Activated CD4-positive, alpha-beta T cell treated with anti-CD3 and anti-CD28 coated beads, Interleukin-2, amount 50 U/mL, for 4 hours (primary cell): Measurements from ENCODE around the gene DDX4.

Experiments used
- DNase-seq, 2 experiments: peaks; one replicate each; pipeline ENCODE4 v3.0.0-alpha.2; 2020

Gene DDX4

DNA sequence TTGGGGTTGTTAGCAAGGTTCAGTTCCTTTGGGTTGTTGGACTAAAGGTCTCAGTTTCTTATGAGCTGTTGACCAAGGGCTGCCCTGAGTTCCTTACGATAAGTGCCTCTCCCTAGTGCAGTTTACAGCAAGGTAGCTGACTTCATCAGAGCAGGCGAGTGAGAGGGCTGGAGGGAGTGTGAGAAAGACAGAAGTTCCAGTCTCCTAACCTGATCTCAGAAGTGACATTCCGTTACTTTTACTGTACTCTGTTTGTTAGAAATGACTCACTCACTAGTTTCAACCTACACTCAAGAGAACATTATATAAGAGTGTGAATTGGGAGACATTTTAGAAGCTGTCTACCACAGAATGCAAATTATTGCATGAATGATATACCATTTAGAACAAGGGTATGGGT lies 92.1 kb downstream of the DDX4 start:
- DNase-seq, result no peak

DNA sequence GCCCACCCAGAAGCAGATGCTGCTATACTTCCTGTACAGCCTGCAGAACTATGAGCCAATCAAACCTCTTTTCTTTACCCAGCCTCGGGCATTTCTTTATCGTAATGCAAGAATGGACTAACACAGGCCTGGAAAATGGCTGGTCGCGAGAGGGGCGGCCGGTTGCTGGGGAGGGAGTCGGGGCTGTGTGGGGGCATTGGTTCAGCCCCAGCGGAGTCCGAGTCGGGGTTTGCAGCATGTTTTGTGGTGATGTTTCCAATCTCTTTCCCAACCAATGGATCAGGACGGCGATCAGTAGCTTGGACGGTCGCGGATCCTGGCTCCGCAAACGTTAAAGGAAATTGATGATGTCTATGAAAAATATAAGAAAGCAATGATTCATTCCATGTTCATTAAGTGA lies 94.6 kb downstream of the DDX4 start:
- DNase-seq, result no peak

DNA sequence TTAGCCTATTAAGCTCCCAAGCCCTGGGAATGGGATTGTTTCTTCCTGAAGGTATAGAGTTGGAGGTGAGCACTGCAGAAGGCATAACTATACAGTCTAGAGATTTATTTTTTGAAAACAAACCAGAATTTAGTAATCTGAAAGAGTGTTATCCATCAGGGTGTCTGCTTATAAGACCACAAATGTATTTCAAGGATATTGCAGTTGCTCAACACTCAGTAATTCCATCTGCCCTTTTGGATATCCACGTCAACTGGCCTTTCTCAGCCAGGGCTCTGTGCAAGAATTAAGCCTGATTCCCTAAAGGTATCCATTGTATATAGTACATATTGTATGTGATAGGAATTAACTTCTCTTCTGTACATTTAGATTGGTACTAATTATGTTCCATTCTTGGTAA lies 98.3 kb downstream of the DDX4 start:
- no peak for DNase-seq

DNA sequence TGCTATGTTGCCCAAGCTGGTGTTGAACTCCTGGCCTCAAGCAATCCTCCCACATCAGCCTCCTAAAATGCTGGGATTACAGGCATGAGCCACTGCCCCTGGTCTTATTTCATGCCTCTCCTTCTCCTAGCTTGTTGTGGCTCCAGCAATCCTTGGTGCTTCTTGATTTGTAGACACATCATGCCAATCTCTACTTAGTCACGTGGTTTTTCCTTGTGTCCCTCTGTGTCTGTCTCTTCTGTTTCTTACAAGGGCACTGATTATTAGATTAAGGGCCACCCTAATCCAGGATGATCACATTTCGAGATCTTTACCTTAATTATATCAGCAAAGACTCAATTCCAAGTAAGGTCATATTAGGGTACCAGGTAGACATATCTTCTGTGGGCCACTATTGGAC lies 104.1 kb downstream of the DDX4 start:
- DNase-seq, result no peak

DNA sequence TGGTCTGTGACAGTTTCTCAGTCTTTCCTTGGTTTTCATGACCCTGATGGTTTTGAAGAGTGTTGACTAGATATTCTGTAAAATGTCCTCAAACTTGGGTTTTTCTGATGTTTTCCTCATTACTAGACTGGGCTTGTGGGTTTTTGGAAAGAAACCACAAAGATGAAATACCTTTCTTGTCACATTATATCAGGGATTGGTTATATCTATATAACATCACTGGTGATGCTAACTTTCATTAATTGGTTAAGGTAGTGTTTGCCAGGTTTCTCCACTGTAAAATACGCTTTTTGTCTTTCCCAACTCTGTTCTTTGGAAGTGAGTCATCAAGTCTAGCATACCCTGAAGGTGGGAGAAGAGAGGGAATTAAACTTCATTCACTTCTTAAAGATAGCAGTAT lies 110.0 kb downstream of the DDX4 start:
- DNase-seq, result no peak

DNA sequence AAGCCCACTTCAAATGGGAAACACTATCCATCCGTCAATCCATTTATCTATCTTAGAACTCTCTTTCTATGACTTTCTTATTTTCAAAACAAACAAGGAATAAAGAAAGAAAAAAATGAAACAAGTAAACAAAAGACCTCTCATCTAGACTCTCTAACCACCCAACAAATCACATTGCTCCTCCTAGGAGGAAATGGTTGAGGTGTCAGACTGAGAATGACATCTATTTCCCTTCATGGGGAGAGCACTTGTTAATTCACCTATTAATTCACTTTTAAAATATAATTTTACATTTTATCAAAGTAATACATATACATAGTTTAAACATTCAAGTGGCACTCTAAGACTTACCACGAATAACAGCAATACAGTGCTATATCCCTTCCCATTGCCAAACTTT lies 110.9 kb downstream of the DDX4 start:
- DNase-seq, result no peak

DNA sequence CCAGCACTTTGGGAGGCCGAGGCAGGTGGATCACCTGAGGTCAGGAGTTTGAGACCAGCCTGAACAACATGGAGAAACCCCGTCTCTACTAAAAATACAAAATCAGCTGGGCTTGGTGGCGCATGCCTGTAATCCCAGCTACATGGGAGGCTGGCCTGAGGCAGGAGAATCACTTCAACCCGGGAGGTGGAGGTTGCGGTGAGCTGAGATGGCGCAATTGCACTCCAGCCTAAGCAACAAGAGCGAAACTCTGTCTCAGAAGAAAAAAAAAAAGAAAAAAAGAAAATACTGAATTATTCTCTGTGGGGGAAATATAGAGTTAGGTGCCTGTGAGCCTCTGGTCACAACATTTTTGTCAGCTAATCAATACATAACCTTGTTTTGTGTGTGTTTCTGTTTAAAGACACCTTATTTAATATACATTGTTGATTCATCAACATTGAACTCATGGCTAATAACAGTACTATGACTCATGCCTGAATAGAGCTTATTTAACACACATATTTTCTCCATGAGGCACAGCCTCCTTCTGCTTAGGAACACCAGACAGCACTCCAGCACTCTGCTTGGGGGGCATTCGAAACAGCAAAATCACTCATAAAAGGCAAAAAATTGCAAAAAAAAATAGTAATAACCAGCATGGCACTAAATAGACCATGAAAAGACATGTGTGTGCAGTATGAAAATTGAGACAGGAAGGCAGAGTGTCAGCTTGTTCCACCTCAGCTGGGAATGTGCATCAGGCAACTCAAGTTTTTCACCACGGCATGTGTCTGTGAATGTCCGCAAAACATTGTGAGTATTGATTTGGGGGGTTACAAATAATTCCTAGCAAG lies 113.2 kb downstream of the DDX4 start, which contains the start of gene IL31RA:
Gene IL31RA (plus strand): TSS at position 519 of the 836 bp plus-strand sequence. CDS start 214 bp downstream, at position 733.
- no peak for DNase-seq

DNA sequence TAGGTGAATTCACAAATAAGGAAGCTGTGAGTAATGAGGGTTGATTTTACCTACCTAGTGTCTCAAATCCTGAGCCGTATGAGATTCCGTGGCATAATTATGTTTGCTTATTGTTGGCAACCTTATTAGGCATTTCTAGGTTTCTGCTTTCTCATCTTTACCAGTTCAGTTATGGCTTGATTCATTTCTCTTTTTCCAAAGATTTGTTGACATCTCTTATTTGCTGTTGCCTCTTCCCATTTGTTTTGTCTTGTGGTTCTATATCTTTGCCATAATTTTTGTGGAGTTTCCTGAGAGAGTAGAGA lies 113.8 kb downstream of the DDX4 start:
- DNase-seq, result no peak

DNA sequence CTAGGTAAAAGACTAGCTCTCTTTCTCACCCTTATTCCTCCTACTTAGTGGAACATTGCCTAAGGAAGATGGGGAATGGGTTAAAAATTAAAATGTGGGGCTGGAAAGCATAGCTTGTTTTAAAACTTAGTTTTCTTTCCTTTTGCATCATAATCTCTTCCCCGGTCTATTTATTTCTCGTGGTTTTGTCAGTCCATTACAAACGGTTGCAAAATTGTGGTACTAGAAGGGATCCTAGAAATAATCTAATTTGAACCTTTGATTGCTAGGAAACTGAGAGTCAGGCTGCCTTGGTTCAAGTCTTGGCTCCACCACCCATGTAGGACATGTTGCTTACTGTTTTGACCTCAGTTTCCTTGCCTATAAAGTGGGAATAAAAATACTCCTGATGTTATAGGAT lies 114.6 kb downstream of the DDX4 start:
- no peak for DNase-seq

DNA sequence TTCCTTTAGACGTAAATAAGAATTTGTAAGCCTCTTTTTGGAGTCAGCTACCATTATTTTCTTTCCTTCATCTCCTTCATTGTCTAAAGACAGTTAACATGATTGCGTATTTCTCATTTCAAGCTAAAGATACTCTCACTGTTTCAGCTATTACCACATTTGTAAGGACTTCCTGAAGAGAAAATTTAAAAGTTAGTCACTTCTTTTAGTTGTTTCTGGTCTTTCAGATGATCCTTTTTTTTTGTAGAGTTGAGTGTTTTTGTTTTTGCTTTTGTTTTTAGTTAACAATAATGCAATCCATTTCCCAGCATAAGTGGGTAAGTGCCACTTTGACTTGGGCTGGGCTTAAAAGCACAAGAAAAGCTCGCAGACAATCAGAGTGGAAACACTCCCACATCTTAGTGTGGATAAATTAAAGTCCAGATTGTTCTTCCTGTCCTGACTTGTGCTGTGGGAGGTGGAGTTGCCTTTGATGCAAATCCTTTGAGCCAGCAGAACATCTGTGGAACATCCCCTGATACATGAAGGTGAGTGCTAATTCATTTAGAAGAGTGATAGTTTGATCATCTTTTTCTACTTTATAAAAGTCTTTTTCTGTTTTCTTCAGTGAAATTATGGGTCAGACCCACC lies 115.3 kb downstream of the DDX4 start:
- no peak for DNase-seq

DNA sequence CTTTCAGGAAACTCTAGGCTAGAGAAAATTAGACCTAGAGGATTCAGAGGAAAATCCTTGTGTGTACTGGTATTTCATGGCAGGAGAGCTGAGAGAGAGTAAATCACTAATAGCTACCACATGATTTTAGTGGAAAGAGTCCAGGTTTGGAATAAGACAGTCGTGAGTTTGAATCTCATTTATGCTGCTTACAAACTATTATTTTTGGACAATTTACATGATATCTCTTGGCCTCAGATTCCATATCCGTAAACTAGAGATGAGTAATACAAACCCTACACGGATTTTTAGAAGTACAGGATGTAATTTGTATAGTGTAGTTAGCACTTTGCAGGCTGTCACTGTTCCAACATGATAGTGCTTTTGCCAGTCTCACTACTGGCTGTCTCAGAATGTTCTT lies 116.0 kb downstream of the DDX4 start:
- no peak for DNase-seq

DNA sequence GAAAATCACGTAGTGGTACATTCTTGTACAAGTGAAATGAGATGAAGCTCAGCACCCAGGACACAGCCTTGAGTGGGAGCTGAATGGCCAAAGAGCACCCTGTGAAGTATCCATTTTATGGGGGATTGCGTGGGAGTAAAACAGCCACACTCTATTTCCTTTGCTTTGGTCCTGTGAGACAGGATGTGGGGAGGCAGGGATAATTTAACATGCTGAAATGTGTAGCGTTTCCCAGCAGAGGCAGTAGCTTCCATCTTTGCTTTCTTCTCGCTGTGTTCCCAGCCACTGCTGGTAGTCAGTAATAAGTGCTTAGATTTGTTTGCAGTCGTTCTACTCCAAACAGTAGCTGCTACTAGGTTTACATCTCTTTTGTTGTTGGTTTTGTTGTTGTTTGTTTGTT lies 117.6 kb downstream of the DDX4 start:
- no peak for DNase-seq

DNA sequence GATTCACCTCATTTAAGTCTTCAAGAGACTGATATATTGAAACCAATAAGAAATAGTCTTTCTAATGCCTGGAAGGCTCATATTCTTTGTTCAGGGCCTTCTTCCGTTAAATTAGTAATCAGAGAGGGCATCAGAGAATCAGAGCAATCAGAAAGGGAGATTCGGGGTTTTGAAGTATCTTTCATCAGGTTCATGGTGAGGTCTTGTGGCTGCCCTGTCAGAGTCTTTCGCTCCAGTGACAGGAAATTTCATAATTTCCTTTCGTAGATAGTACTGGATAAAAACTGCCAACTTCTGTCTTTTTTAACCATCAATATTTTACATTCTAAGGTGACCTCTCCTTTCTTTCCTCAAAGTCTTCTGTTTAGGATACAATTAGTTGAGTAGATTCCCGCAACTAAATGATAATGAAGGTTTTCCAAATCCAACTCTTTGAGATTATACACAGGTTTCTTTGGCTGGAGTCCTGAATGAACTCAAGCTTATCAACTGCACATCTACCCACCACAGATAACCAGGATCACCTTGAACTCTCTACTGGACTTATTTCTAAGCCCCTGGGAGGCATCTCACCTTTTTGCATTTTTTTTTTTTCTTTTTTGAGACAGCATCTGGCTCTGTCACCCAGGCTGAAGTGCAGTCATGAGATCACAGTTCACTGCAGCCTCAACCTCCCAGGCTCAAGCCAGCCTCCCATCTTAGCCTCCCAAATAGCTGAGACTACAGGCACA lies 118.8 kb downstream of the DDX4 start:
- DNase-seq, result no peak

DNA sequence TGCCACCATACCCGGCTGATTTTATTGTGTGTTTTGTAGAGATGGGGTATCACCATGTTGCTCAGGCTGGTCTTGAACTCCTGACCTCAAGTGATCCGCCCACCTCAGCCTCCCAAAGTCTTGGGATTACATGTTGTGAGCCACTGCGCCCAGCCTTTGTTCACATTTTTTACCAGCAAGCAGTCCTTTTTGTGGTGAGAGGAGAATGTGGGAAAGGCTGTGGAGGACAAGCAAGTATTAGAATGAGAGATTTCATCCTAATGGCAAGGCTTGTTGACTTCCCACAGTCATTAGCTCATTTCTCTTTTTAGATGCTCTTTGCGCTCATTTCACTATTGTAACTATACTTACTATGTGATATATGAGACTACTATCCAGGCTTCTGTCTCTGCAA lies 119.4 kb downstream of the DDX4 start:
- DNase-seq, result no peak

DNA sequence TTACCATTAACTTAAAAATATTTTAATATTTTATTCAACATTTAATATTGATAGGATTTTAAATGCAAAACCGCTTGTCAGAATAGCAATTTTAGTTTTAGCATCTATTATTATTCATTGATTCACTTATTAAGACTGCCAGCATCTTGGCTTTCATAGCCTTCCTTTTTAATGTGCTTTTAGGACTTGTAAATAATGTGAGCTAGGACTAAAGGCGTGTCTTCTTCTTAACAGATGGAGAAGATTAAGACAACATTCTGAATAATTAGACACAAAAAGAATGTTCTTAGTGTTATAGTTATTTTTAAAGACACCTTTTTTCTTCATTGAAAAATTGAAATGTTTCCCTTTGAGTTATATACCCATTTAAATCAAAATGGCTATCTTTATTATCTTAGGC lies 120.2 kb downstream of the DDX4 start:
- DNase-seq, result no peak

DNA sequence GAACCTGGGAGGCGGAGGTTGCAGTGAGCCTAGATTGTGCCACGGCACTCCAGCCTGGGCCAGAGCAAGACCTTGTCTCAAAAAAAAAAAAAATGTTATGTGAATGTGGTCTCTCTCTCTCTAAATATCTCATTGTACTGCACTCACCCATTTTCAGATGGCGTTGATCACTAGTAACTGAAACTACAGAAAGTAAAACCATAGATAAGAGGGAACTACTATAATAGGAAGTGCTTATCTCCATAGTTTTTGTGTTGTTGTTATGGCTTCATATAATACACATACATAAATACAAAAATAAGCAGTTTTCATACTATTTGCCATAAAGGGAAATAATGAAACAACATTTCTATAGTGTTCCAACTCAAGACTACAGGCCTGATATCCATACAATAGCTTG lies 122.4 kb downstream of the DDX4 start:
- no peak for DNase-seq

DNA sequence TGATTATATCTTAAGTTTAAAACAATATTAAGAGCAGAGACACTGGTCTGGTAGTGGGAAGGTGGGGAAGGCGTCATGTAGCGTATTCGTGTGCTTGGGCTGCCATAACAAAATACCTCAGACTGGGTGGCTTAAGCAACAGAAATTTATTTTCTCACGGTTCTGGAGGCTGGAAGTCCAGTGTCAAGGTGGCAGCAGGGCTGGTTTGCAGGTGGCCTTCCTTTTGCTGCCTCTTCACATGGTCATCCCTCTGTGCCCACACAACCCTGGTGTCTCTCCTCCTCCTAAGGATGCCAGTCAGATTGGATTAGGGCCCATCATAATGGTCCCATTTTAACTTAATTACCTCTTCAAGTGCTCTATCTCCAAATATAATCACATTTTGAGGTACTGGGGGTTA lies 122.8 kb downstream of the DDX4 start:
- no peak for DNase-seq

DNA sequence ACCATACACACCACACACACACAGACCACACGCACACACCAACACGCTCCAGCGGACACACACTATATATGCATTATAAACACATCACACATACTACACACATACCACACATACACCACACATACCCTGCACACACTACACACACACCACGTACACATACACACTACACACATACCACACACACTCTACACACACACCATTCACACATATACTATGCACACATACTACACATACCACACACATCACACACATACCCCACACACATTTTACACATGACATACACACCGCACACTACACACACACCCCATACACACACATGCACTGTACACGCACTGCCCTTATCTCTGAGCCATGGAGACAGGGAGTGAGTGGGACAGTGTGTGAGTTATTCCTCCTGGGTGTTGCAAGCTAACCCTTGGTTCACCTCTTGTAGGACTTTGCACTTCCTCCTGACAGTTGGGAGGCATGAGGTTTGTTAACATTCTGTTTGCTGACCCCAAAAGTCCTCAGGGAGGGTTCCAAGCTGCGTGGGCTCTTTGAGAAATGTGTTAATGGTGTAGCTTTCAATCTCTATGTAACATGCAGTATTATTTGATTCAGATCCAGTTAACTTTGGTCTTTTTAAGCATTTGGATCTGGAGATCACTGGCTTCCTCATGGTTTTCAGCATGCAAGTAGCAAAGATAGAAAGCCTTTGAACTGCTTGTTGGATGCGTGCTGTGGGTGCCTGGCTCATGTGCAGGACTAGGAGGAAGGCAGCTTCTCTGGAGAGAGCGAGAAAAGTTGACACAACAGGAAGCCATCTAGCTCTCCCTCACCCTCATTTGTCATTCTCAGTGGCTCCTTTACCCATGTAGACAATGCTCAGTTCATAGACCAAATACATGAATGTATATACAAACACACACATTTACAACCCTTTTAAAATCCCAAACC lies 127.0 kb downstream of the DDX4 start:
- DNase-seq, result no peak

DNA sequence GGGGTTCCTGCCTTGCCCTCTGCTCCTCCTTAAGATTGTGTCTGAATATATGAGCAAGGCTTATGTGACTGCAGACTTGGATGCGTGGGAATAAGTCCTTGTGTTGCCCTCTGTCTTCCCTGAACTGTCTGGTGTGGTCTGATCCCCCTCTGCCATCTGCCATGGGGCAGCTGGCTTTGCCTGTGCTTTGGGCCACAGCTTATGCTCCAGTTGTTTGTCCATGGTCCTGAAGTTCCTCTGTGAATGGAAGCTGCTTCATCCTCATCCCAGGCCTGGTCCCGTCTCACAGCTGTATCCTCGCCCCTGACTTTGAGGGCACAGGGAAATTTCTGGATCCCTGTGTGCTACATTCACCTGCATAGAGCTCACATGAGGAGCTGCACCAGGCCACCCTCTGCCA lies 128.0 kb downstream of the DDX4 start:
- no peak for DNase-seq

DNA sequence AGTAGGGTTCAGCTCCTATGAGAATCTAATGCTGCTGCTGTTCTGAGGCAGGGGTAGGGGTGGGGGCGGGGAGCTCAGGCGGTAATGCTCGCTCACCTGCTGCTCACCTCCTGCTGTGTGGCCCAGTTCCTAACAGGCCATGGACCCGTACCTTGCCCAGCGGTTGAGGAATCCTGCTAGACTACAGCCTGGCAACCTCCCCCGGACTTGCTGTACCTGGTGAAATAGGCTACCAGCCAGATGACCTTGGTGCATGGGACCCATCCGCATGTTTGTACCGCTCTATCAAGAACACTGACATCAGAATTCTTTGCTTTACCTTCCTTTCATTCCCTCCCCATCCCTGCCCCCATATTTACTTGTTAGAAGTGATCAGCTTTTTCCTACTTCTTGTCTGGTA lies 128.6 kb downstream of the DDX4 start:
- no peak for DNase-seq
